ENCODE measurements around the gene KLHDC1.

GRCh38 chr14:49691031-49691430 is 1.9 kb upstream of the KLHDC1 start:
- TF ChIP-seq CTCF (IDR thresholded peaks at IDR 0.05 in 8 of 11, conservative IDR thresholded peaks at IDR 0.05 in 3 of 11) = no peak
- no peak for TF ChIP-seq POLR2AphosphoS5 (IDR thresholded peaks at IDR 0.05)
